HepG2 (cell line): ENCODE measurements around the gene SLC35G2. TPM values are rescaled to one million over a fixed set of nuclear protein-coding genes. Genes with fewer than 3 reads are reported as not detected.

Experiments
- ATAC-seq: fragments of 200-7000 bp; cut with Tn5 transposase; 3 replicates; pipeline ENCODE4 v1.9.1; 2020; ENCODE audit warnings: mild to moderate bottlenecking, moderate library complexity
- BruUV-seq: library from RNA; stranded (reverse); fragments of 400-500 nt; replicated peaks from 2 replicates; lab custom pipeline; 2021; lab: Mats Ljungman, UMichigan
- CTCF ChIA-PET: fragments of 300-600 bp; formaldehyde crosslinking; extraction: SDS; loops from one replicate; lab custom pipeline; 2021; ENCODE audit warnings: low total read pairs, inconsistent platforms, low intra/inter-chr PET ratio; lab: Yijun Ruan, JAX
- POLR2A ChIA-PET: fragments of 350-600 bp; sonication (Branson Sonifier 250); formaldehyde crosslinking; loops from one replicate; lab custom pipeline; 2020; ENCODE audit warnings: antibody characterized with exemption, inconsistent platforms; lab: Yijun Ruan, JAX
- DNase-seq: peaks from one replicate; pipeline ENCODE4 v3.0.0-alpha.2; 2015; ENCODE audit warnings: low spot score
- FAIRE-seq: peaks from 3 replicates; lab custom pipeline; 2011; peaks lifted over from hg19 to GRCh38; lab: Jason Lieb, UNC
- H2AFZ ChIP-seq: one replicate; pipeline ENCODE4 v1.6.1; 2011; ENCODE audit warnings: low read length, inconsistent platforms
- H3K27ac ChIP-seq: fragments of 300-600 bp; 3 replicates; pipeline ENCODE4 v1.8.0; 2011; ENCODE audit warnings: mixed run types, mild to moderate bottlenecking, mixed read lengths, low read length, inconsistent platforms; ENCODE audit not compliant: insufficient read depth; ENCODE audit errors: extremely low read length
- H3K27me3 ChIP-seq, 2 experiments: fragments of 200-600 bp in 1 of 2; 2 replicates in 1 of 2; 3 replicates in 1 of 2; pipeline versions ENCODE4 v1.6.0 to v1.8.0; 2011; ENCODE audit warnings: low read length in 2 of 2, mild to moderate bottlenecking in 2 of 2, moderate library complexity in 2 of 2, inconsistent platforms in 1 of 2; ENCODE audit not compliant: insufficient read depth in 2 of 2, control insufficient read depth in 1 of 2
- H3K36me3 ChIP-seq, 2 experiments: fragments of 200-600 bp in 1 of 2; replicated peaks in 1 of 2; 2 replicates in 1 of 2; 3 replicates in 1 of 2; pipeline versions ENCODE4 v1.5.1 to v1.8.0; 2011; ENCODE audit warnings: low read length in 2 of 2, inconsistent platforms in 1 of 2; ENCODE audit not compliant: insufficient read depth in 2 of 2, control insufficient read depth in 1 of 2
- H3K4me1 ChIP-seq: 2 replicates; pipeline ENCODE4 v1.5.1; 2012; ENCODE audit warnings: low read length, inconsistent platforms; ENCODE audit not compliant: insufficient read depth
- H3K4me2 ChIP-seq: 2 replicates; pipeline ENCODE4 v1.6.0; 2011; ENCODE audit warnings: low read depth, low read length, inconsistent platforms
- H3K4me3 ChIP-seq, 3 experiments: fragments of 200-600 bp in 1 of 3; sonication (generic), shearing (Covaris generic) in 1 of 3; replicated peaks in 1 of 3; 2 replicates each; pipeline ENCODE4 v1.5.1; 2011 to 2016; ENCODE audit warnings: low read length in 3 of 3, inconsistent platforms in 2 of 3, low read depth in 2 of 3, mild to moderate bottlenecking in 2 of 3, control low read depth in 1 of 3, mixed read lengths in 1 of 3; ENCODE audit not compliant: insufficient read depth in 1 of 3
- H3K79me2 ChIP-seq: one replicate; pipeline ENCODE4 v1.6.1; 2011; ENCODE audit warnings: low read length, inconsistent platforms; ENCODE audit not compliant: insufficient read depth
- H3K9ac ChIP-seq: 2 replicates; pipeline ENCODE4 v1.6.0; 2011; ENCODE audit warnings: mild to moderate bottlenecking, low read depth, low read length, inconsistent platforms; ENCODE audit not compliant: insufficient read depth
- H3K9me3 ChIP-seq: 2 replicates; pipeline ENCODE4 v1.5.1; 2012; ENCODE audit warnings: mild to moderate bottlenecking, low read length
- H4K20me1 ChIP-seq: 2 replicates; pipeline ENCODE4 v1.6.0; 2011; ENCODE audit warnings: inconsistent platforms, mild to moderate bottlenecking, low read length, moderate library complexity; ENCODE audit not compliant: insufficient read depth
- AFF4 ChIP-seq: sonication (generic); formaldehyde crosslinking; IDR thresholded peaks from 2 replicates; pipeline ENCODE4 v1.4.0; 2020; ENCODE audit warnings: missing genetic modification reagents
- BCL6 ChIP-seq: IDR thresholded peaks from 2 replicates; pipeline ENCODE4 v1.6.1; 2016; ENCODE audit warnings: missing genetic modification reagents, missing compliant biosample characterization
- GATAD1 ChIP-seq: IDR thresholded peaks from 2 replicates; pipeline ENCODE4 v1.6.1; 2016; ENCODE audit warnings: missing genetic modification reagents, missing compliant biosample characterization
- MAFF ChIP-seq: IDR thresholded peaks from 2 replicates; pipeline ENCODE4 v1.6.1; 2011; ENCODE audit warnings: low read depth, low read length, improper control_type of control experiment
- MAFK ChIP-seq, 2 experiments: IDR thresholded peaks in 1 of 2; conservative IDR thresholded peaks in 1 of 2; 2 replicates each; pipeline ENCODE4 v1.6.1; 2011; ENCODE audit warnings: improper control_type of control experiment in 2 of 2, low read length in 2 of 2
- MLLT10 ChIP-seq: sonication (generic); formaldehyde crosslinking; IDR thresholded peaks from 2 replicates; pipeline ENCODE4 v1.4.0; 2020; ENCODE audit warnings: missing genetic modification reagents
- MXI1 ChIP-seq: IDR thresholded peaks from 3 replicates; pipeline ENCODE4 v1.6.1; 2012; ENCODE audit warnings: low read depth, low read length, inconsistent platforms, borderline replicate concordance
- NFAT5 ChIP-seq: sonication (generic); formaldehyde crosslinking; IDR thresholded peaks from 2 replicates; pipeline ENCODE4 v1.4.0; 2020; ENCODE audit warnings: missing genetic modification reagents
- NFATC3 ChIP-seq: sonication (generic); formaldehyde crosslinking; IDR thresholded peaks from 2 replicates; pipeline ENCODE4 v1.5.1; 2020; ENCODE audit warnings: mild to moderate bottlenecking, missing genetic modification reagents
- NFE2L1 ChIP-seq: sonication (generic); formaldehyde crosslinking; IDR thresholded peaks from 2 replicates; pipeline ENCODE4 v1.4.0; 2020; ENCODE audit warnings: missing genetic modification reagents, mild to moderate bottlenecking, borderline replicate concordance
- PLRG1 ChIP-seq: fragments of 450-650 bp; conservative IDR thresholded peaks from 2 replicates; pipeline ENCODE4 v1.6.1; 2016
- SRSF4 ChIP-seq: fragments of 200-400 bp; formaldehyde crosslinking; IDR thresholded peaks from one replicate; pipeline ENCODE4 v1.6.1; 2018; ENCODE audit warnings: mild to moderate bottlenecking, low read depth, low read length, moderate library complexity; ENCODE audit not compliant: poor library complexity, severe bottlenecking
- ZBTB7A ChIP-seq: sonication (generic); formaldehyde crosslinking; IDR thresholded peaks from 2 replicates; pipeline ENCODE4 v1.8.0; 2022; ENCODE audit warnings: mild to moderate bottlenecking, missing genetic modification reagents
- ZEB1 ChIP-seq: IDR thresholded peaks from 2 replicates; pipeline ENCODE4 v1.6.1; 2012; ENCODE audit warnings: mild to moderate bottlenecking, low read depth, inconsistent platforms; ENCODE audit not compliant: insufficient replicate concordance
- ZFP37 ChIP-seq: sonication (generic); formaldehyde crosslinking; IDR thresholded peaks from 2 replicates; pipeline ENCODE4 v1.4.0; 2020; ENCODE audit warnings: missing genetic modification reagents, borderline replicate concordance
- ZNF230 ChIP-seq: sonication (generic); formaldehyde crosslinking; IDR thresholded peaks from 2 replicates; pipeline ENCODE4 v1.4.0; 2020; ENCODE audit warnings: mild to moderate bottlenecking, missing genetic modification reagents
- WGBS: methylation state at CpG from one replicate; pipeline ENCODE4 v1.1.6; 2017; ENCODE audit warnings: low lambda C conversion rate; 5-methylcytosine and 5-hydroxymethylcytosine counted together
- in situ Hi-C: cut with HindIII; loops from 2 replicates; pipeline ENCODE4 v1.10.0; 2017; ENCODE audit warnings: low pct_unique_long_range_greater_than_20kb; ENCODE audit not compliant: extremely low pct_ligation_motif_present
- intact Hi-C: fragments of 100-400 bp; cut with micrococcal nuclease; formaldehyde crosslinking; loops from one replicate; pipeline ENCODE4 v1.10.0; 2022; ENCODE audit not compliant: unreplicated experiment
- polyA plus RNA-seq, 8 experiments: library from polyadenylated mRNA; depleted of rRNA in 3 of 8; stranded (reverse) in 7 of 8; unstranded in 1 of 8; fragments of >200 nt; fragmentation: Illumina TruSeq in 4 of 8; extraction: Trizol in 4 of 8; gene quantifications; 2 replicates each; pipeline versions ENCODE4 v1.2.1 to v1.2.3, GENCODE V29; 2011 to 2016; ENCODE audit warnings: low read depth in 4 of 8, missing spikeins in 1 of 8, mixed read lengths in 1 of 8; ENCODE audit not compliant: insufficient read depth in 1 of 8
- total RNA-seq, 5 experiments: library from RNA; depleted of rRNA; stranded (reverse); fragments of >200 nt; fragmentation: Illumina TruSeq; extraction: Trizol; gene quantifications; 2 replicates each; pipeline ENCODE4 v1.2.3, GENCODE V29; 2016; ENCODE audit warnings: low read depth in 1 of 5
- TF ChIP-seq, protein P1 (sequence below): sonication (generic); formaldehyde crosslinking; IDR thresholded peaks from 2 replicates; pipeline ENCODE4 v1.5.0; 2020; ENCODE audit warnings: missing genetic modification reagents

SLC35G2 gene
- total and polyA plus RNA-seq, 2 of the 13 experiments (the other 11 are each of a cell fraction or from before 2014, with no cell fraction given) = 7.6 to 10.3 TPM

- no peak for TF ChIP-seq NFAT5
- no peak for TF ChIP-seq AFF4 (CRISPR knock-in tag)
- TF ChIP-seq GATAD1 (CRISPR knock-in tag) = no peak
- TF ChIP-seq MAFK (conservative IDR thresholded peaks at IDR 0.05 in 1 of 2, IDR thresholded peaks at IDR 0.05 in 1 of 2; ENCODE audit: low read length in 2 of 2) = peak; percentile 81 to 89
- TF ChIP-seq, protein P1, sequence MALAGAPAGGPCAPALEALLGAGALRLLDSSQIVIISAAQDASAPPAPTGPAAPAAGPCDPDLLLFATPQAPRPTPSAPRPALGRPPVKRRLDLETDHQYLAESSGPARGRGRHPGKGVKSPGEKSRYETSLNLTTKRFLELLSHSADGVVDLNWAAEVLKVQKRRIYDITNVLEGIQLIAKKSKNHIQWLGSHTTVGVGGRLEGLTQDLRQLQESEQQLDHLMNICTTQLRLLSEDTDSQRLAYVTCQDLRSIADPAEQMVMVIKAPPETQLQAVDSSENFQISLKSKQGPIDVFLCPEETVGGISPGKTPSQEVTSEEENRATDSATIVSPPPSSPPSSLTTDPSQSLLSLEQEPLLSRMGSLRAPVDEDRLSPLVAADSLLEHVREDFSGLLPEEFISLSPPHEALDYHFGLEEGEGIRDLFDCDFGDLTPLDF (CRISPR knock-in tag) = no peak
- TF ChIP-seq ZEB1 = no peak
- TF ChIP-seq PLRG1 = no peak
- no peak for TF ChIP-seq NFE2L1
- TF ChIP-seq ZBTB7A = no peak
- TF ChIP-seq MLLT10 = no peak
- TF ChIP-seq NFATC3 = no peak
- TF ChIP-seq ZFP37 (CRISPR knock-in tag) = no peak
- TF ChIP-seq BCL6 (CRISPR knock-in tag) = no peak
- TF ChIP-seq ZNF230 (CRISPR knock-in tag) = no peak
- TF ChIP-seq MAFF = peak; percentile 81
- no peak for TF ChIP-seq MXI1
- TF ChIP-seq SRSF4 = no peak
- no peak overlapping the region for H2AFZ ChIP-seq
- intact Hi-C loops = no loop called here
- peaks cover 23% of the 10 kb centered on the region for H3K79me2 ChIP-seq
- H3K9me3 ChIP-seq = no peaks in the 10 kb centered on the region
- H3K36me3 ChIP-seq = no peaks in the 10 kb centered on the region
- no peak overlapping the region for H3K4me3 ChIP-seq
- POLR2A ChIA-PET = no interaction called here
- no TSS peak for BruUV-seq
- H3K4me1 ChIP-seq = peaks cover 31% of the 10 kb centered on the region
- peak overlapping the region; percentile 100; the same call in 1 of the 2 replicates for H3K4me2 ChIP-seq
- H4K20me1 ChIP-seq = peaks cover 5% of the 10 kb centered on the region
- CTCF ChIA-PET = no interaction called here
- WGBS = 4% methylated on average over 1 of the region's 1 CpG
- no peaks in the 10 kb centered on the region for H3K27me3 ChIP-seq
- no peak overlapping the region for H3K27ac ChIP-seq
- no peak for DNase-seq
- H3K9ac ChIP-seq = no peak overlapping the region
- FAIRE-seq = no peak
- ATAC-seq = no peak
- in situ Hi-C loops = no loop called here
These were observed 1.5 kb upstream of the SLC35G2 start for GRCh38 chr3:136817448-136817847.
